HUES64 (cell line): ENCODE measurements around the gene ACTN1.
A peak's percentile ranks its signal among the peaks of the same experiment; 100 is the strongest.

Experiments used
- H3K27ac ChIP-seq: 2 replicates; pipeline ENCODE4 v1.7.0; 2013; ENCODE audit warnings: low read depth, low read length, inconsistent platforms
- H3K27me3 ChIP-seq: 2 replicates; pipeline ENCODE4 v1.6.1; 2013; ENCODE audit warnings: mild to moderate bottlenecking, low read length; ENCODE audit not compliant: insufficient read depth
- H3K36me3 ChIP-seq: 2 replicates; pipeline ENCODE4 v1.6.1; 2013; ENCODE audit warnings: mild to moderate bottlenecking, low read length; ENCODE audit not compliant: insufficient read depth
- H3K4me1 ChIP-seq: 2 replicates; pipeline ENCODE4 v1.6.1; 2013; ENCODE audit warnings: mild to moderate bottlenecking, low read length, moderate library complexity; ENCODE audit not compliant: insufficient read depth
- H3K4me3 ChIP-seq: 2 replicates; pipeline ENCODE4 v1.5.1; 2013; ENCODE audit warnings: mild to moderate bottlenecking, low read length, moderate library complexity
- H3K9ac ChIP-seq: 2 replicates; pipeline ENCODE4 v1.6.1; 2013; ENCODE audit warnings: mild to moderate bottlenecking, low read depth, low read length
- H3K9me3 ChIP-seq: 2 replicates; pipeline ENCODE4 v1.6.1; 2013; ENCODE audit warnings: low read depth, low read length; ENCODE audit not compliant: insufficient read depth
- WGBS: fragments of 150-250, 120-280 bp; methylation state at CpG from one replicate; pipeline ENCODE4 v1.1.7; 2013; ENCODE audit warnings: missing lambda C conversion rate; 5-methylcytosine and 5-hydroxymethylcytosine counted together

Gene ACTN1

DNA sequence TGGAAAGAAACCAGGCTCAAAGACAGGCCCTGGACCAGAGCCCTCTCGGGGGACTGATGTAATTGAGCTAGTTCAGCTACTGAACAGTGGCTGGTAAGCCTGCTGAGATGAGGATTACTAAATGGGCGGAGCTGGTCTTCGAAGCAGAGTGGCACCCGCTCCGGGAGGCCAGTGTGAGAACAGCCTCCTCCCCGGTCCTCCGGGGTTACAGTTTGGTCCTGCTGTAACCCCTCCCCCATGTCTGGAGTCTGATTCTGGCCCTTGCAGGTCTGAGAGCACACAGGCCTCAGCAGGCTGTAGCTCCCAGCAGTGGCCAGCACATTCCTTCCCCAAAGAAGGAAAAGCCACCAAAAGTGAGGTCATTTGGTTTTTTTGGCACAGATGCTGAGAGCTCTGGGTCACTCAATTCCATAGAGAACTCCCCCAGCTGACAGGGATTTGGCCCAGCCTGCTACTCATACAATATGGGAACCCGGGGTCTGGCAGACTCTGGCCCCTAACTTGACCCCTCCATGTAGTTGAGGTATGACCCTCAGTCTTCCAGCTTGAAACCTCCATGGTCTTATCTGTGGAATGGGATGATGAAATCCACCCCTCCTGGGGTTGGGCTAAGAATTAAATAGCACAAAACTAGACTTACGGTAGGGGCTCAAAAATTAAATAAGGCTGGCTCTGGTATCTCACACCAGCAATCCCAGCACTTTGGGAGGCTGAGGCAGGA lies 39.0 kb downstream of the ACTN1 start:
- WGBS: 45% methylated on average over 9 of the region's 9 CpGs
- Histone ChIP-seq H3K4me1 (peaks cover 63% of the 10 kb centered on the region), H3K9me3 (no peaks in the 10 kb centered on the region), H3K36me3 (peaks cover 3% of the 10 kb centered on the region; the same call in 1 of the 2 replicates), H3K4me3 (no peak overlapping the region), H3K27me3 (no peaks in the 10 kb centered on the region), H3K9ac (no peak overlapping the region), H3K27ac (peak overlapping the region; percentile 43; the same call in 1 of the 2 replicates)

DNA sequence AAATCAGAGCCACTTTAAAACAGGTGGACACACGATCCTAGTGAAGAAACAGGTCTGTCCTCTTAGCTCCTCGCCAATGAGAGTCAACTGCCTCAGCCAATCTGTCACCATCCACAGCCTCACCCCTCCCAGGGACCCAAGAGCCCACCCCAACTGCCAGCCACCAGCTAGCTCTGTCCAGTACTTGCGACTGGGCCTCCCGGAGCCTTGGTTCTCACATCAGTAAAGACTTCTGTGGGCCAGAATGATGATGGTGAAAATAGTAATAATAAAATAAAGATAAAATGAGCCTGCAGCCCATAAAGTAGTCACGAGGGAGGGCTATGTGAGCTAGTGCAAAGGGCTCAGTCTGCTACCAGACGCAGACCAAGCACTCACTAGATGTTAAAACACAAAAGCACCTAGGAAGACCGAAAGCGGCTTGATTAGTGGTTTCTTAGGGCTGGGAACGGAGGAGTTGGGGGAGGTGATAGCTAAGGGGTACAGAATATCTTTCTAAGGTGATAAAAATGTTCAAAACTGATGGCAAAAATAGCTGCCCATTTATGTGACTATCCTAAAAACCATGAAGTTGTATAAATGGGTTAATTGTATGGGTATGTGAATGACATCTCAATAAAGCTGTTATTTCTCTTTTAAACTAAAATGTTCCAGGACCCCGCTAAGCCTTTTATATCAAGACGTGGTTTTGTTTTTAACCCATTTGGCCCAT lies 39.8 kb downstream of the ACTN1 start:
- peak overlapping the region; percentile 30; the same call in 1 of the 2 replicates for H3K27ac ChIP-seq

DNA sequence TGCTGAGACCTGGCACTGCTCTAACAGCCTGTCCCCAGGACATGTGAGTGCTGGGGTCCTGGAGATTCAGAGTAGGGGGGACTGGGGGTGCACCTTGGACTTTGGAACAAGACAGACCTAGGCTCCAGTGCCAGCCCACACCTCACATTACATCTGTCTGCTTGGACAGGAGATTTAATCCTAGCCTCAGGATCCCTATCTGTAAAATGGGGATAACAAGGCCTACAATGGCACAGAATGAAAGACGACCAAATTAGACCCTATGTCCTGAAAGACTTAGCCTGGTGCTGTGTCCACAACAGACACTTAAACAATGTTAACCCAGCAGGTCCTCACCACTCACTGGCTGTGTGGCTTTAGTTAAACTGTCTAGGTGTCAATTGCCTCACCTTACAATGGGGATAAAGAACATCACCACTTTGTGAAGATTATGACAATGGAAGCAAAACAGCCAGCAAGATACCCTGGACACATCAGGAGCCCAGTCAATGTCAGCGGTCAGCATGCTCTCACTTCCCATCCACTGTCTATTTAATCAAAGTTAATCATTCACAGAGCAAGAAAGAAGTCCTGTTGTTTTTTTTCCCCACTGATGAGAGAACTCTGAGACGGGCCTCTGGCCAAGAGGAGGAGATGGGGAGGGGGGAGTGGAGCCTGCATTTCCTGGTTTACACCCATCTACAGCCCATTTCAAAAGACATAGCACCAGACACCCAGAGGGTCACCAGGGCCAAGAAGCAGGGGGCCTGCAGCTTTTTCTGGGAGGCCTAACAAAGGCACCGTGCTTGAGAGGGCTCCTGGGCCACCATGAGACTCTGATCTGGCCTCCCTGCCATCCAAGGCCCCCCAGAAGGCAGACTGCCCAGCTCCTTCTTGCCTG lies 40.6 kb downstream of the ACTN1 start:
- Histone ChIP-seq H3K27me3 (no peaks in the 10 kb centered on the region), H3K27ac (peak overlapping the region; percentile 30; the same call in 1 of the 2 replicates), H3K9me3 (no peaks in the 10 kb centered on the region), H3K9ac (no peak overlapping the region), H3K4me1 (peaks cover 58% of the 10 kb centered on the region), H3K36me3 (peaks cover 3% of the 10 kb centered on the region; the same call in 1 of the 2 replicates), H3K4me3 (no peak overlapping the region)
- 68% methylated on average over 3 of the region's 4 CpGs for WGBS

More for the DNA sequence above, 39.8 kb downstream of the ACTN1 start:
- H3K9ac ChIP-seq: no peak overlapping the region
- H3K9me3 ChIP-seq: no peaks in the 10 kb centered on the region
- H3K27me3 ChIP-seq: no peaks in the 10 kb centered on the region
- H3K36me3 ChIP-seq: peaks cover 3% of the 10 kb centered on the region; the same call in 1 of the 2 replicates
- H3K4me1 ChIP-seq: peaks cover 63% of the 10 kb centered on the region
- WGBS: 83% methylated on average over 10 of the region's 11 CpGs
- H3K4me3 ChIP-seq: no peak overlapping the region

DNA sequence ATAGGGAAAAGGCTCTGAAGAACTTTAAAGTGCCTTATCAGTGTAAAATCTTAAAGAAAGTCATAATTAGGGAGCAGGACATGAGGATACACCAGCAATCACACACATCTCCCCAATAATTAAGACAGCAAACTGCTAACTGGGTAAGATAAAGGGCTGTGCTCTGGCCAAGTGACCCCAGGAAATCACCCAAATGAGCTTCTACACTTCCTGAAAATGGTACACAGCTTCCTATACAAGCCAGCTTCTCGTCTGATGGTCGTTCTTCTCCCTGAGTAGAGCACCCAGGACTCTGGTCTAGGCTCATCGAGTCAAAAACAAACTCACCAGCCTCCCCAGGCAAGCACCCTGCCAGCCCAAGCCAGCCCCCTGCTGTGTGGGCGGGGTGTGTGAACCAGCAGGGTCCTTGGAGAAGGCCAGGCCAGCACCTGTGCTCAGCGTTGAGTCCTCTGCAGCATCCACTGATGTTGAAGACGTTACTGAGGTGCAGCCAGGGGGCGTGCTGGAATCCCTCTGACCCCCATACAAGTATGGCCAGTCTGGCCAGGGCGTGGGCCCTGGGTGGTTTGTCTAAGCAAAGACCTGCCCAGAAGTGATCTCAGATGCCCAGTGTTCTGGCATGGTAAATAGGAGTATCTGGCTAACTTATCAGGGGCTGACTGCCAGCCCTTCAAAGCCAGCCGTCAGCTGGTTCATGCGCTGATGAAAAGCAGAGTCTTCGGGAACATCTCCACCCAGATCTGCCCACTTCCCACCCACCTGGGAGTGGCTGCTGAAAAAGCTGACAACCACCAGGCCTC lies 41.4 kb downstream of the ACTN1 start:
- no peak overlapping the region for H3K4me3 ChIP-seq
- no peaks in the 10 kb centered on the region for H3K27me3 ChIP-seq
- H3K4me1 ChIP-seq: peaks cover 52% of the 10 kb centered on the region
- no peak overlapping the region for H3K9ac ChIP-seq
- no peak overlapping the region for H3K27ac ChIP-seq
- peaks cover 3% of the 10 kb centered on the region; the same call in 1 of the 2 replicates for H3K36me3 ChIP-seq
- H3K9me3 ChIP-seq: no peaks in the 10 kb centered on the region
- 73% methylated on average over 11 of the region's 11 CpGs for WGBS

DNA sequence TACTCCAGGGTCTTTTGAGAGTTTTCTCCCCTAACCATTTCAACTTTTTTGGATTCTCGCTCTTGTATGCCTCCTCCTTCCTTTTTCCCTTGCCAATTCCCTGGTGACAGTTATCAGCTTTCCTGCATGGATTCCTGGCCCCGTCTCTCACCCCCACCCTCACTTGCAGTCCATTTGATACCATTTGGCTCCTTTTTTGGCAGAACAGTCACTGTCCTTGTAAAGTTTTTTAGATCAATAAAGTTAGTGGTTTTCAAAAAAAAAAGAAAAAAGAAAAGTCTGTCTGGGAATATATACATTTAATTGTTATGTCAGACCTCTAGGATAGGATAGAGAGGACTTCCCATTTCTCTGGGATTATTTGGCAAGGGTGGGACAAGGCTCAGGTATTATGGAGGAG lies 42.1 kb downstream of the ACTN1 start:
- no peak overlapping the region for H3K4me3 ChIP-seq
- WGBS: 94% methylated on average over 2 of the region's 2 CpGs
- no peak overlapping the region for H3K9ac ChIP-seq
- no peaks in the 10 kb centered on the region for H3K27me3 ChIP-seq
- H3K4me1 ChIP-seq: peaks cover 45% of the 10 kb centered on the region
- no peaks in the 10 kb centered on the region for H3K9me3 ChIP-seq
- H3K27ac ChIP-seq: no peak overlapping the region
- H3K36me3 ChIP-seq: peaks cover 3% of the 10 kb centered on the region; the same call in 1 of the 2 replicates

DNA sequence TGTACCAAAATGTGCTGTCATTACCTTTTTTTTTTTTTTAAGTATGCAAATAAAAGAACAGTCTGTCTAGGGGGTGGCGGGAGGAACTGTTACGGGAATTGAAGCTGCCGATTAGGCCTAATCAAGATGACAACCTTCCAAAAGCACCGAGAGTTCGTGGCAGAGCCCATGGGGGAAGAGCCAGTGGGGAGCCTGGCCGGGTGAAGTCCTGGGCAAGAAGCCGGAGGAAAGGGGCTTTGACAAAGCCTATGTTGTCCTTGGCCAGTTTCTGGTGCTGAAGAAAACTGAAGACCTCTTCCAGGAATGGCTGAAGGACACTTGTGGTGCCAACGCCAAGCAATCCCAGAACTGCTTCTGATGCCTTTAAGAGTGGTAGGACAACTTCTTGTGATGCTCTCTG lies 42.6 kb downstream of the ACTN1 start:
- H3K4me1 ChIP-seq: peaks cover 40% of the 10 kb centered on the region
- no peak overlapping the region for H3K27ac ChIP-seq
- H3K9ac ChIP-seq: no peak overlapping the region
- H3K9me3 ChIP-seq: no peaks in the 10 kb centered on the region
- no peak overlapping the region for H3K4me3 ChIP-seq
- H3K36me3 ChIP-seq: peaks cover 4% of the 10 kb centered on the region
- no peaks in the 10 kb centered on the region for H3K27me3 ChIP-seq
- WGBS: 89% methylated on average over 8 of the region's 8 CpGs

DNA sequence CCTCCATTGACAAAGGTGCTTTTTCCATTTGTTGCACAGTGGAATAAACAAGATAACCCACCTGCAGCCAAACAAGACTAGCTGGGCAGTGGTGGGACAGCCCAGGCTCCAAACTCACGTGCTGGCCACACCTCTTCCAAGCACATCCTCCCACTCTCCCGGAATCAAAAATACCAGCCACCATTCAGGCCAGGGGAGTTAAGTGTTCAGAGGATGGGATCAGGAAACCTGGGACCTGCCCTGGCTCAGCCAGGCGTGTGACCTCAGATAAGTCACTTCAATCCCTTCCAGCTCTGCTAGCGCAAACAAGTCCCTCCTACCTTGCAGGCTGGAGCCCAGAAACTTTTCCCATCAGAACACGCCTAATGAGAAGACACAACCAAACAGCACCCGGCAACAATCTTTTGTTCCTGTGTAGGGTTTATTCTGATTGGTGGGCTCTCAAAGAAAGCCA lies 43.3 kb downstream of the ACTN1 start:
- peaks cover 38% of the 10 kb centered on the region for H3K4me1 ChIP-seq
- WGBS: 85% methylated on average over 5 of the region's 6 CpGs

DNA sequence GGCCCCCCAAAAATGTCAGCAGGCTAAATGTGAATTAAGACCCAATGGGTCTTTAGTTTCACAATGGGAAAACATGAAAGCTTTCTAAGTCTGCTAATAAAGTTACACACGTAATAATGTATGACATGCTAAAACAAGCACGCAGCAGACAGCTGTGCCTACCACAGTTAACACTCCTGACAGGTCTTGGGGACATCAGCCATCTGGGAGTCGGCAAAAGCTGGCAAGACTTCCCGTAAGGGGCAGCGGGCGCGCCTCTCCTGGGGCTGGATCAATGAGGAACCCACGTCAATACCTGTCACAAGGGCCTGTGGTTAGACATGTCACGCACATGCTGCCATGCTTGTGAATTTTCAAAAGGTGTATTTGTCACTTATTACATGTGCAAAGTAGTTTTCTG lies 45.0 kb downstream of the ACTN1 start:
- H3K27me3 ChIP-seq: no peaks in the 10 kb centered on the region
- peaks cover 6% of the 10 kb centered on the region for H3K36me3 ChIP-seq
- WGBS: 95% methylated on average over 9 of the region's 9 CpGs
- H3K27ac ChIP-seq: no peak overlapping the region
- H3K4me3 ChIP-seq: no peak overlapping the region
- H3K9me3 ChIP-seq: no peaks in the 10 kb centered on the region
- H3K4me1 ChIP-seq: peaks cover 28% of the 10 kb centered on the region
- no peak overlapping the region for H3K9ac ChIP-seq

More for the DNA sequence above, 43.3 kb downstream of the ACTN1 start:
- Histone ChIP-seq H3K27me3 (no peaks in the 10 kb centered on the region), H3K27ac (no peak overlapping the region), H3K9ac (no peak overlapping the region), H3K4me3 (no peak overlapping the region), H3K9me3 (no peaks in the 10 kb centered on the region), H3K36me3 (peaks cover 6% of the 10 kb centered on the region)

DNA sequence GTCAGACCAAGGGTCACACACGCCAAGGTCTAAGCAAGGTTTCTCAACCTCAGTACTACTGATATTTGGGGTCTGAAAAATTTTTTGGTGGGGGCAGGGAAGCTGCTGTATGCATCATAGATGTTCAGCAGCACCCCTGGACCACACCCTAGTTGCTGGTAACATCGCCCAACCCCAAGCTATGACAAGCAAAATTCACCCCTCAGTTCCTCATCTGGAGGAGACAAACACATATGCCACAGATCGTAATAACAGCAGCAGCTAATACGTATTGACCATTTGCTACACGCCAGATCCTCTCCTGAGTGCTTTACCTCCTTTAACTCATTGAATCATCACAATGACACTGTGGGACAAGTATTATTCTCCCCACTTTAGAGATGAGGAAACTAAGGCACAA lies 46.4 kb downstream of the ACTN1 start:
- WGBS: 94% methylated on average over 5 of the region's 5 CpGs
- H3K9ac ChIP-seq: no peak overlapping the region

DNA sequence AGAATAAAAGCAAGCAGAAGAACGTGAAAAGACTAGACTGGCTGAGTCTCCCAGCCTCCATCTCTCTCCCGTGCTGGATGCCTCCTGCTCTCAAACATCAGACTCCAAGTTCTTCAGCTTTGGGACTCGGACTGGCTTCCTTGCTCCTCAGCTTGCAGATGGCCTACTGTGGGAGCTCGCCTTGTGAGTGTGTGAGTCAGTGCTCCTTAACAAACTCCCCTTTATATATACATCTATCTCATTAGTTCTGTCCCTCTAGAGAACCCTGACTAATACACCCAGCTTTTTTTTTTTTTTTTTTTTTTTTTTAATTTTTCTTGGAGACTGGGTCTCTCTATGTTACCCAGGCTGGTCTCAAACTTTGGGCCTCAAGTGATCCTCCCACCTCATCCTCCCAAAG lies 46.9 kb downstream of the ACTN1 start:
- peaks cover 6% of the 10 kb centered on the region for H3K36me3 ChIP-seq
- no peak overlapping the region for H3K4me3 ChIP-seq
- WGBS: 85% methylated on average over 4 of the region's 4 CpGs
- H3K4me1 ChIP-seq: peaks cover 13% of the 10 kb centered on the region; the same call in 1 of the 2 replicates
- no peaks in the 10 kb centered on the region for H3K9me3 ChIP-seq
- H3K27ac ChIP-seq: no peak overlapping the region
- H3K9ac ChIP-seq: no peak overlapping the region
- no peaks in the 10 kb centered on the region for H3K27me3 ChIP-seq

More for the DNA sequence above, 46.4 kb downstream of the ACTN1 start:
- no peak overlapping the region for H3K27ac ChIP-seq
- H3K27me3 ChIP-seq: no peaks in the 10 kb centered on the region
- H3K4me1 ChIP-seq: peaks cover 18% of the 10 kb centered on the region; the same call in 1 of the 2 replicates
- H3K9me3 ChIP-seq: no peaks in the 10 kb centered on the region
- peaks cover 6% of the 10 kb centered on the region for H3K36me3 ChIP-seq
- no peak overlapping the region for H3K4me3 ChIP-seq
